Type B pancreatic cell (in vitro differentiated cells): Measurements from ENCODE around the gene GALNT1. TPM values are rescaled to one million over a fixed set of nuclear protein-coding genes. Genes with fewer than 3 reads are reported as not detected.

Experiments
- DNase-seq: peaks from one replicate; pipeline ENCODE4 v3.0.0; 2021; ENCODE audit warnings: mixed read lengths; ENCODE audit not compliant: unreplicated experiment; ENCODE audit errors: extremely low spot score
- H3K27ac Mint-ChIP-seq: 2 replicates; pipeline ENCODE4 v1.8.0; 2021; ENCODE audit warnings: mild to moderate bottlenecking, mixed read lengths
- H3K27me3 Mint-ChIP-seq: 2 replicates; pipeline ENCODE4 v1.8.0; 2021; ENCODE audit warnings: mixed read lengths
- H3K36me3 Mint-ChIP-seq: 2 replicates; pipeline ENCODE4 v1.8.0; 2021; ENCODE audit warnings: mixed read lengths
- H3K4me1 Mint-ChIP-seq: one replicate; pipeline ENCODE4 v1.8.0; 2021; ENCODE audit warnings: mixed read lengths; ENCODE audit not compliant: unreplicated experiment
- H3K4me3 Mint-ChIP-seq: 2 replicates; pipeline ENCODE4 v1.8.0; 2021; ENCODE audit warnings: mild to moderate bottlenecking, mixed read lengths
- H3K9me3 Mint-ChIP-seq: 2 replicates; pipeline ENCODE4 v1.8.0; 2021; ENCODE audit warnings: mixed read lengths
- total RNA-seq: library from RNA; stranded (reverse); gene quantifications from 2 replicates; pipeline ENCODE4 v1.2.1, GENCODE V29; 2021; ENCODE audit warnings: low replicate concordance
- TF ChIP-seq, protein P1 (sequence below): fragments of 200-600 bp; sonication (generic); conservative IDR thresholded peaks from 2 replicates; pipeline ENCODE4 v1.5.0; 2021; ENCODE audit warnings: antibody characterized with exemption, mild to moderate bottlenecking

Gene GALNT1
- total RNA-seq, 1 donor from 2014 or later, result 92.1 TPM

DNA sequence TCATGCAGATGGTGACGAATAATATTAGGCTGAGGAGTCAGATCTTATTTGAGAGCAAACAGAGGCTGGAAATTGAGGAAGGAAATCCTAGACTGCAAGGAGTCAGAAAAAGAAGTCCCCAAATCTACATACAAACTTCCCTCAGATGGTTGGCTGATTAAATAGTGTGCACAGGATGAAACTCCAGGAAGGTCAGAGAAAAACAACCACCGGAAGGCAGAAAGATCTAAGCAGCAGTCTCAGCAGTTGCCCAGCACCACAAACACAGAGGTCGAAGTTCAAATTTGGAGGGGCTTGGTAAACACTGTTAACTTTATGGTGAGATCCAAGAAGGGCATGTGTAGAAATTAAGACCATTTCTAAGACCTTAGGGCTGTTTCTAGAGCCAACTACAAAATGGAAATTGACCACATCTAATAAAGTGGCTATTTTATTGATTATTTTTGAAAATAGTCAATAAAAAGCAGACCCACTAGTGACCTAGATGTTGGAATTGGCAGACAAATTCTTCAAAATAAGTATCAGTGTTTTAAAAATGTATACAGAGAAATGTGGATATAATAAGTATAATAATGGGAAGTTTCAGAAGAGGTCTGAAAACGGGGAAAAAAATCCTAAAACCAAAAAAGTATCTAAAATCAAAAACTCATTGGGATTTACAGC lies 134.8 kb downstream of the GALNT1 start:
- Mint-ChIP-seq H3K4me1 (no peaks in the 10 kb centered on the region), H3K4me3 (no peak overlapping the region), H3K27me3 (no peaks in the 10 kb centered on the region), H3K9me3 (peaks cover 13% of the 10 kb centered on the region), H3K36me3 (peaks cover 25% of the 10 kb centered on the region), H3K27ac (no peak overlapping the region)
- TF ChIP-seq, protein P1, sequence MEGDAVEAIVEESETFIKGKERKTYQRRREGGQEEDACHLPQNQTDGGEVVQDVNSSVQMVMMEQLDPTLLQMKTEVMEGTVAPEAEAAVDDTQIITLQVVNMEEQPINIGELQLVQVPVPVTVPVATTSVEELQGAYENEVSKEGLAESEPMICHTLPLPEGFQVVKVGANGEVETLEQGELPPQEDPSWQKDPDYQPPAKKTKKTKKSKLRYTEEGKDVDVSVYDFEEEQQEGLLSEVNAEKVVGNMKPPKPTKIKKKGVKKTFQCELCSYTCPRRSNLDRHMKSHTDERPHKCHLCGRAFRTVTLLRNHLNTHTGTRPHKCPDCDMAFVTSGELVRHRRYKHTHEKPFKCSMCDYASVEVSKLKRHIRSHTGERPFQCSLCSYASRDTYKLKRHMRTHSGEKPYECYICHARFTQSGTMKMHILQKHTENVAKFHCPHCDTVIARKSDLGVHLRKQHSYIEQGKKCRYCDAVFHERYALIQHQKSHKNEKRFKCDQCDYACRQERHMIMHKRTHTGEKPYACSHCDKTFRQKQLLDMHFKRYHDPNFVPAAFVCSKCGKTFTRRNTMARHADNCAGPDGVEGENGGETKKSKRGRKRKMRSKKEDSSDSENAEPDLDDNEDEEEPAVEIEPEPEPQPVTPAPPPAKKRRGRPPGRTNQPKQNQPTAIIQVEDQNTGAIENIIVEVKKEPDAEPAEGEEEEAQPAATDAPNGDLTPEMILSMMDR, result no peak
- no peak for DNase-seq

DNA sequence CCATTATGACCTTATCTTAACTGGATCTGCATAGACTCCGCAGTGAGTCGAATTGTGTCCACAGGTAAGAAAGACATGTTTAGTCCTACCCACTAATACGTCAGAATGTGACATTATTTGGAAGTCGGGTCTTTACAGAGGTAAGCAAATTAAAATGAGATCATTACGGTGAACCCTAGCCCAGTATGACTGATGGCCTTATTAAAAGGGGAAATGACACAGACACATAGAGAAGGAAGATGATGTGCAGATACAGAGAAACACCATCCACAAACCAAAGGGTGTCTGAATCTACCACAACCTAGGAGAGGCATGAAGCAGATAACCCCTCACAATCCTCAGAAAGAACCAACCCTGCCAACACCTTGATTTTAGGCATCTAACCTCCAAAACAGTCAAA lies 135.6 kb downstream of the GALNT1 start:
- no peak for DNase-seq
- Mint-ChIP-seq H3K27me3 (no peaks in the 10 kb centered on the region), H3K36me3 (peaks cover 18% of the 10 kb centered on the region), H3K4me1 (no peaks in the 10 kb centered on the region), H3K9me3 (peaks cover 13% of the 10 kb centered on the region), H3K4me3 (no peak overlapping the region), H3K27ac (no peak overlapping the region)
- TF ChIP-seq, protein P1, result no peak

DNA sequence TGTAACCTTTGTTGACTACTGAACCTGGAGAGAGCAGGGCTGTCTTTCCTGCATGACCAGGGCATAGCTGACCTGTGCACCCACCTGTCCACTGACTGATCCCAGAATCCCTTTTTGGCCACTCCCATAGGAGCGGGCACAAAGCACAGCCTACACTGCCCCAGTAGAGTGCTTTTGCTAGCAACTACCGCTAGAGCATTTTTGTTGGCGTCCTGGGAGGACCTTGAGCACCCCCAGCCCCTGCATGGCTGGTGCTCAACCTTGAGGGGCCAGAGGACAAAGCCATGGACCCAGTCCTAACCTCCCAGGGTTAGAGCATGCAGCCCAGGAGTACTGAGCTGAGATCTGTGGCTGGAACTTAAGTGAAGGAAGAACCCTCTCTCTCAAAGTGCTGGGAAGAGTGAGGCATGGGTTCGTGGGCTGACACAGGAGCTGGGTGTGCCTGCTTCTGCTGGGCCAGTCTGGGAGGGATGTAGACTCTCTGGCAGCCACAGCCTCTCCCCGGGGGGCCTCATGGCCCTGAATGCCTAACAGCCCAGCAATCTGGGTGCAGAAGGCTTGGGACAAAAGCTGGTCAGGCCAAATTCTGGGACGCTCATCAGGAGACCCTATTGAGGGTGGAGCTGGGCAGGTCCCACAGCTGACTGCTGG lies 140.0 kb downstream of the GALNT1 start:
- Mint-ChIP-seq H3K27me3 (no peaks in the 10 kb centered on the region), H3K27ac (no peak overlapping the region), H3K36me3 (peaks cover 4% of the 10 kb centered on the region), H3K9me3 (peaks cover 17% of the 10 kb centered on the region), H3K4me1 (no peaks in the 10 kb centered on the region), H3K4me3 (no peak overlapping the region)
- TF ChIP-seq, protein P1, result no peak
- no peak for DNase-seq

DNA sequence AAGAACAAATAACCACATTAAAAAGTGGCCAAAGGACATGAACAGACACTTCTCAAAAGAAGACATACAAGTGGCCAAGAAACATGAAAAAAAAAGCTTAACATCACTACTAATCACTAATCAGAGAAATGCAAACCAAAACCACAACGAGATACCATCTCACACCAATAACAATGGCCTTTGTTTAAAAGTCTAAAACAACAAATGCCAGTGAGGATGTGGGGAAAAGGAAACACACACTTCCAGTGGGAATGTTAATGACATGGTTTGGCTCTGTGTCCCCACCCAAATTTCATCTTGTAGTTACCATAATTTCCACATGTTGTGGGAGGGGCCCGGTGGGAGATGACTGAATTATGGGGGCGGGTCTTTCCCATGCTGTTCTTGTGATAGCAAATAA lies 147.1 kb downstream of the GALNT1 start:
- H3K4me1 Mint-ChIP-seq, result no peaks in the 10 kb centered on the region
- H3K27me3 Mint-ChIP-seq, result no peaks in the 10 kb centered on the region
- H3K9me3 Mint-ChIP-seq, result peaks cover 9% of the 10 kb centered on the region
- no peak overlapping the region for H3K4me3 Mint-ChIP-seq
- DNase-seq, result no peak
- H3K27ac Mint-ChIP-seq, result no peak overlapping the region
- TF ChIP-seq, protein P1, result no peak
- H3K36me3 Mint-ChIP-seq, result no peaks in the 10 kb centered on the region

DNA sequence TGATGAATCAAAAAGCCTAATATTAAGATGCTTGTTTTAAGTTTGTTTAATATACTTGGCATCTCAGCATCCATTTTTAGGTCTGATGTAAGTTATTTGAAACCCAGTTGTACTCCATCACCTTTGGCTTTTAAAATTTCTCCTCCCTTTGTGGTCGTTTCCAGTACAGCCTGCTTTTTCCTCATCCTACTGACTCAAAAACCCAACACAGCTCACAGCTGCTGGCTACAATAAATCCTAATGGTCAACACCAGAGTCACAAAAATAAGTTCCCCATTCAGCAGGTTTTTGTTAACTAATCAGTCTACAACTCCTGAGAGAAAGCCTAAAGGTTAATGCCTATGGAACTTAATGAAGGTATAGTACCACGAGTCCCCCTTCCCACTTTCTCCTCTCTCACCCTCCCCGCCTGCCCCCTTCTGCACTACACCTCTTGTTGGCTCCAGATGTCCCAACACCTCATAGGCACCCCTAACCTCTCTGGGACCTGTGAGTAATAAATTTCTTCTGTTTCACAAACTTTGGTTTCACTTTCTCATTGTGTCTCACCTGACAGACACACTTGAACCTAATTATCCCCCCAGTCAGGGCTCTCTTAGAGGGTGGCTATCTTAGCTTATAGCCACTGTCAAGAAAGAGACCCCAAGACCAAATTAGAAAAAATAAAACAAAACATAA lies 148.6 kb downstream of the GALNT1 start:
- TF ChIP-seq, protein P1, result no peak
- H3K4me3 Mint-ChIP-seq, result no peak overlapping the region
- H3K9me3 Mint-ChIP-seq, result peaks cover 8% of the 10 kb centered on the region
- H3K4me1 Mint-ChIP-seq, result no peaks in the 10 kb centered on the region
- no peak for DNase-seq
- H3K27ac Mint-ChIP-seq, result no peak overlapping the region
- no peaks in the 10 kb centered on the region for H3K27me3 Mint-ChIP-seq
- no peaks in the 10 kb centered on the region for H3K36me3 Mint-ChIP-seq
